Activated naive CD4-positive, alpha-beta T cell treated with anti-CD3 and anti-CD28 coated beads for 36 hours (primary cell): ENCODE data around the gene PLXNA4. TPM values are rescaled to one million over a fixed set of nuclear protein-coding genes. Genes with fewer than 3 reads are reported as not detected.

ENCODE experiments used
- CTCF ChIA-PET: fragments of 350-600 bp; sonication (Branson Sonifier 250); formaldehyde crosslinking; loops from one replicate; lab custom pipeline; 2021; ENCODE audit warnings: antibody characterized with exemption; lab: Charles Lee
- DNase-seq: peaks from one replicate; pipeline ENCODE4 v3.0.0-alpha.2; 2020
- H3K27ac Mint-ChIP-seq: one replicate; pipeline ENCODE4 v1.8.0; 2021; ENCODE audit warnings: mild to moderate bottlenecking, mixed read lengths
- H3K27me3 Mint-ChIP-seq: one replicate; pipeline ENCODE4 v1.8.0; 2021; ENCODE audit warnings: low read depth, mixed read lengths
- H3K36me3 Mint-ChIP-seq: one replicate; pipeline ENCODE4 v1.8.0; 2021; ENCODE audit warnings: low read depth, mixed read lengths
- H3K4me1 Mint-ChIP-seq: one replicate; pipeline ENCODE4 v1.8.0; 2021; ENCODE audit warnings: low read depth, mixed read lengths
- H3K4me3 Mint-ChIP-seq: one replicate; pipeline ENCODE4 v1.8.0; 2021; ENCODE audit warnings: mild to moderate bottlenecking, moderate library complexity, mixed read lengths
- H3K9me3 Mint-ChIP-seq: one replicate; pipeline ENCODE4 v1.8.0; 2021; ENCODE audit warnings: mixed read lengths
- intact Hi-C: fragments of 100-400 bp; cut with micrococcal nuclease; formaldehyde crosslinking; loops from one replicate; pipeline ENCODE4 v1.15.1; 2023
- total RNA-seq, 2 experiments: library from RNA; stranded (reverse); gene quantifications; one replicate each; pipeline ENCODE4 v1.2.3, GENCODE V29; 2021

PLXNA4 gene, protein sequence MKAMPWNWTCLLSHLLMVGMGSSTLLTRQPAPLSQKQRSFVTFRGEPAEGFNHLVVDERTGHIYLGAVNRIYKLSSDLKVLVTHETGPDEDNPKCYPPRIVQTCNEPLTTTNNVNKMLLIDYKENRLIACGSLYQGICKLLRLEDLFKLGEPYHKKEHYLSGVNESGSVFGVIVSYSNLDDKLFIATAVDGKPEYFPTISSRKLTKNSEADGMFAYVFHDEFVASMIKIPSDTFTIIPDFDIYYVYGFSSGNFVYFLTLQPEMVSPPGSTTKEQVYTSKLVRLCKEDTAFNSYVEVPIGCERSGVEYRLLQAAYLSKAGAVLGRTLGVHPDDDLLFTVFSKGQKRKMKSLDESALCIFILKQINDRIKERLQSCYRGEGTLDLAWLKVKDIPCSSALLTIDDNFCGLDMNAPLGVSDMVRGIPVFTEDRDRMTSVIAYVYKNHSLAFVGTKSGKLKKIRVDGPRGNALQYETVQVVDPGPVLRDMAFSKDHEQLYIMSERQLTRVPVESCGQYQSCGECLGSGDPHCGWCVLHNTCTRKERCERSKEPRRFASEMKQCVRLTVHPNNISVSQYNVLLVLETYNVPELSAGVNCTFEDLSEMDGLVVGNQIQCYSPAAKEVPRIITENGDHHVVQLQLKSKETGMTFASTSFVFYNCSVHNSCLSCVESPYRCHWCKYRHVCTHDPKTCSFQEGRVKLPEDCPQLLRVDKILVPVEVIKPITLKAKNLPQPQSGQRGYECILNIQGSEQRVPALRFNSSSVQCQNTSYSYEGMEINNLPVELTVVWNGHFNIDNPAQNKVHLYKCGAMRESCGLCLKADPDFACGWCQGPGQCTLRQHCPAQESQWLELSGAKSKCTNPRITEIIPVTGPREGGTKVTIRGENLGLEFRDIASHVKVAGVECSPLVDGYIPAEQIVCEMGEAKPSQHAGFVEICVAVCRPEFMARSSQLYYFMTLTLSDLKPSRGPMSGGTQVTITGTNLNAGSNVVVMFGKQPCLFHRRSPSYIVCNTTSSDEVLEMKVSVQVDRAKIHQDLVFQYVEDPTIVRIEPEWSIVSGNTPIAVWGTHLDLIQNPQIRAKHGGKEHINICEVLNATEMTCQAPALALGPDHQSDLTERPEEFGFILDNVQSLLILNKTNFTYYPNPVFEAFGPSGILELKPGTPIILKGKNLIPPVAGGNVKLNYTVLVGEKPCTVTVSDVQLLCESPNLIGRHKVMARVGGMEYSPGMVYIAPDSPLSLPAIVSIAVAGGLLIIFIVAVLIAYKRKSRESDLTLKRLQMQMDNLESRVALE (N-terminal part only)
- total RNA-seq = under 1 TPM; 0.02 to 0.05 TPM

- no peaks in the 10 kb centered on the region for H3K9me3 Mint-ChIP-seq
- no peaks in the 10 kb centered on the region for H3K36me3 Mint-ChIP-seq
- H3K27me3 Mint-ChIP-seq = peaks cover 63% of the 10 kb centered on the region
- H3K4me1 Mint-ChIP-seq = peaks cover 9% of the 10 kb centered on the region
- CTCF ChIA-PET = interaction anchor here (1.1 kb wide), 1 partner anchor 101 kb away, joined by 4 read pairs; no protein-coding TSS in a partner anchor
- intact Hi-C loops = loop anchor here (1.0 to 5.0 kb wide), 2 partner anchors 89 to 182 kb away; no protein-coding TSS in a partner anchor
- DNase-seq = peak; percentile 10
- H3K4me3 Mint-ChIP-seq = peak within 1 kb of the TSS; percentile 28
- no peak within 1 kb of the TSS for H3K27ac Mint-ChIP-seq
These were observed at the start of gene PLXNA4 for GRCh38 chr7:132575982-132576720. TSS of gene PLXNA4 (minus strand) at chr7:132576470. CDS start at chr7:132508693, 67,777 bp downstream.

DNA sequence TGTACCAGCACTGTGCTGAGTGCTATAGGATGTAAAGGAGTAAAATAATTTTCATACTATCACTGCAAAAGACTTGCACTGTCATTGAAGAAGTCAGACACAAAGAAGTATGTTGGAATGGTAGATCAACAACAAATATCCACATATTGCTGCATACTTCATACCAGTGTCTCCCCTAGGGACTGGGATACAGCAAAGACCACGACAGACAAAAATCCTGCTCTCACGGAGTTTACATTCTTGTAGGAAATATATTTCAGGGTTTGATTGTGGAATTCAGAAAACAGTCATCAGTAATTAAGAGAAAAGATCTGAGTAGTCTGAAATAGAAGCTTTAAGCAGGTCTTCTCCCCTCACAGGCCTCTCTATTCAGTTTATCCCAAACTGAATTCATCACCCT, 49.4 kb upstream of the PLXNA4 start:
- no peaks in the 10 kb centered on the region for H3K36me3 Mint-ChIP-seq
- H3K9me3 Mint-ChIP-seq = no peaks in the 10 kb centered on the region
- intact Hi-C loops = no loop called here
- no peaks in the 10 kb centered on the region for H3K4me1 Mint-ChIP-seq
- DNase-seq = no peak
- no peaks in the 10 kb centered on the region for H3K27me3 Mint-ChIP-seq
- CTCF ChIA-PET = no interaction called here
- no peak overlapping the region for H3K4me3 Mint-ChIP-seq
- no peak overlapping the region for H3K27ac Mint-ChIP-seq

GRCh38 chr7:132622081-132622480, 45.8 kb upstream of the PLXNA4 start:
- CTCF ChIA-PET = interaction anchor here (0.5 kb wide), 1 partner anchor 106 kb away, joined by 3 read pairs; no protein-coding TSS in a partner anchor
- Mint-ChIP-seq H3K4me3 (no peak overlapping the region), H3K4me1 (no peaks in the 10 kb centered on the region), H3K36me3 (no peaks in the 10 kb centered on the region), H3K27ac (no peak overlapping the region), H3K27me3 (no peaks in the 10 kb centered on the region), H3K9me3 (no peaks in the 10 kb centered on the region)
- no peak for DNase-seq
- intact Hi-C loops = no loop called here

GRCh38 chr7:132619967-132620366, 43.7 kb upstream of the PLXNA4 start:
- Mint-ChIP-seq H3K27me3 (no peaks in the 10 kb centered on the region), H3K4me3 (no peak overlapping the region), H3K27ac (no peak overlapping the region), H3K36me3 (no peaks in the 10 kb centered on the region), H3K9me3 (no peaks in the 10 kb centered on the region), H3K4me1 (no peaks in the 10 kb centered on the region)
- intact Hi-C loops = no loop called here
- CTCF ChIA-PET = interaction anchor here (1.0 to 1.3 kb wide), 2 partner anchors 18 to 929 kb away, joined by 3 to 5 read pairs; no protein-coding TSS in a partner anchor
- no peak for DNase-seq

DNA sequence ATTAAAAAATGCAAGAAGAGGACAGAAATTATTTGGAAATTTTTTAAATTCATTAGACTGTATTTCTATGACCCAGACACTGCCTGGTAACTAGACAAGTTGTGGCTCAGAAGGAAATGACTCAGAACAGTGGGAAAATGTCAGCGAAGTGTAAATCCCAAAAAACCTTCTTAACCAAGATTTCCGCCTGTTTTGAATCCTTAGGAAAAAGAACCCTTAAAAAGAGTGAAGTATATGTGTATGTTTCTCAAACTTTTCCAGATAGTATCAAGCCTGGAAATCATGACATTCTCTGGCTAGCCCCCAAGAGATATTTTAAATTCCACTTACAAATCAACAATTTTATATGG, 42.7 kb upstream of the PLXNA4 start:
- Mint-ChIP-seq H3K4me1 (peaks cover 6% of the 10 kb centered on the region), H3K27me3 (peaks cover 3% of the 10 kb centered on the region), H3K36me3 (no peaks in the 10 kb centered on the region), H3K27ac (no peak overlapping the region), H3K9me3 (no peaks in the 10 kb centered on the region), H3K4me3 (no peak overlapping the region)
- intact Hi-C loops = no loop called here
- no peak for DNase-seq
- CTCF ChIA-PET = interaction anchor here (1.0 to 1.3 kb wide), 2 partner anchors 17 to 928 kb away, joined by 3 to 5 read pairs; no protein-coding TSS in a partner anchor

GRCh38 chr7:132618271-132618955, 42.1 kb upstream of the PLXNA4 start:
- H3K9me3 Mint-ChIP-seq = no peaks in the 10 kb centered on the region
- intact Hi-C loops = no loop called here
- CTCF ChIA-PET = no interaction called here
- H3K27me3 Mint-ChIP-seq = peaks cover 5% of the 10 kb centered on the region
- no peak overlapping the region for H3K27ac Mint-ChIP-seq
- H3K4me1 Mint-ChIP-seq = peaks cover 6% of the 10 kb centered on the region
- no peaks in the 10 kb centered on the region for H3K36me3 Mint-ChIP-seq
- H3K4me3 Mint-ChIP-seq = no peak overlapping the region
- no peak for DNase-seq

DNA sequence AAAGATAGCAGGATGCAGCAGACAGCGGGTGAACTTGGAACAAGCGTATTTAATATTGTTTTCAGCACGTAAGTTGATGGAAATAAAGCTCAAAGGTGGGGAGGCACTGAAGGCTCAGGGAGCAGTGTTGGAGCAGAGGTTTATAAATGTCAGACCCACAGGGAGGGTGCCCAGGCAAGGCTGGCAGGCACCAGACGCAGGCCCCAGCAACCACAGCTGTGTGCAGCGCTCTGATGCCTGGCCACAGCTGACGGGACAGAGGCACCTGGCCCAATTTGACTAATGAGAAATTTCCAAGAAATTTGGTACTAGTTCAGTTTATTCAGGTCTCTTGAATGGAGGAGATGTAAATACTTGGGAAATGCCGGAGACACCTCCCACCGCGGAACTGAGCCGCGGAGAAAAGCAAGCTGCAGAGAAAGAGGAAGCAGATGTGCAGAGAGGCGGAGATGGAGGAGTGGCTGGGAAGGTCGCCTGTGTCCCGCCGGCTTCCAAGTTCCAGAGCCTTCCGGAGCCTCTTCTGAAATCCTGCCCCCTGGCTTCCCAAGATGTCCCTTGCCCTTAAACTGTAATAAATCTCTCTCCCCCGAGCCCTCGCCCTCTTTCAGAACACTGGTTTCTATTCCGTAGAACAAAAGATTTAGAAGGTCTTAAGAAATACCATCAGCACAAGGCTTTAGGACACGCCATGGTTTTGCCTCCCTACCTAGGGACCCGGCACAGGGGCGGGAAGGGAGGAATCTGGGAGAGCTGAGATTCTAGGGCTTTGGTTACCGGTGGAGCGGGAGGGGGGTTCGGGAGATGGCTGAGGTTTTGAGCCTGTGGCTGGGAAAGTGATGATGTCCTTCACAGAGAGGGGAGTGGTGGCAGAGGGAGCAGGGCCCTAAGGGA, 38.4 kb upstream of the PLXNA4 start:
- H3K4me1 Mint-ChIP-seq = peaks cover 6% of the 10 kb centered on the region
- no peaks in the 10 kb centered on the region for H3K9me3 Mint-ChIP-seq
- DNase-seq = no peak
- H3K27me3 Mint-ChIP-seq = peaks cover 7% of the 10 kb centered on the region
- CTCF ChIA-PET = no interaction called here
- H3K4me3 Mint-ChIP-seq = peak overlapping the region; percentile 32
- H3K27ac Mint-ChIP-seq = no peak overlapping the region
- intact Hi-C loops = no loop called here
- no peaks in the 10 kb centered on the region for H3K36me3 Mint-ChIP-seq

GRCh38 chr7:132613737-132614136, 37.5 kb upstream of the PLXNA4 start:
- Mint-ChIP-seq H3K27ac (no peak overlapping the region), H3K4me3 (no peak overlapping the region), H3K36me3 (no peaks in the 10 kb centered on the region), H3K4me1 (peaks cover 6% of the 10 kb centered on the region), H3K27me3 (peaks cover 7% of the 10 kb centered on the region), H3K9me3 (no peaks in the 10 kb centered on the region)
- CTCF ChIA-PET = no interaction called here
- DNase-seq = no peak
- intact Hi-C loops = no loop called here

DNA sequence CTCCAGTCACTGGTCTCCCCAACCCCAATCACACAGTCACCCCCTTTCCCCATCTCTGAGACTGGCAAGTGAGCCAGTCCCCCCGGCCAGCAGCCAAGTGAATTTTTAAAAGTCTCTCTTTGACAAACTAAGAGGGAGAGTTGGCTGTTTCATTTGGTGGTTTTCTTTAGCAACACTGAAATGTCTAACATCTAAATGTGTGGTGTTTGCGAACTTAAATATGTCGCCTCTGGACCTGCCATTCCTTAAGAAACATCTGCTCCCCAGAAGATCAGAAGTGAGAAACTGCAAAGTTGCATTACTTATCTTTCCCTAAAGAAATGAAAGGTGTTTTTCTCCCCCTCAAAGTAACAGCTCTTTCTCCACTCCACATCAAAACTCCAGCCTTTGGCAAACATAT, 34.7 kb upstream of the PLXNA4 start:
- H3K27ac Mint-ChIP-seq = no peak overlapping the region
- CTCF ChIA-PET = no interaction called here
- DNase-seq = no peak
- intact Hi-C loops = no loop called here
- no peak overlapping the region for H3K4me3 Mint-ChIP-seq
- no peaks in the 10 kb centered on the region for H3K9me3 Mint-ChIP-seq
- peaks cover 7% of the 10 kb centered on the region for H3K27me3 Mint-ChIP-seq
- H3K4me1 Mint-ChIP-seq = peaks cover 6% of the 10 kb centered on the region
- no peaks in the 10 kb centered on the region for H3K36me3 Mint-ChIP-seq

- DNase-seq = no peak
- intact Hi-C loops = no loop called here
- Mint-ChIP-seq H3K27me3 (peaks cover 7% of the 10 kb centered on the region), H3K27ac (no peak overlapping the region), H3K36me3 (no peaks in the 10 kb centered on the region), H3K4me3 (no peak overlapping the region), H3K4me1 (peaks cover 6% of the 10 kb centered on the region), H3K9me3 (no peaks in the 10 kb centered on the region)
- CTCF ChIA-PET = interaction anchor here (1.0 kb wide), 1 partner anchor 16 kb away, joined by 3 read pairs; no protein-coding TSS in a partner anchor
These were observed 33.7 kb upstream of the PLXNA4 start for GRCh38 chr7:132609906-132610520.
